AG04450 (cell line): Measurements from ENCODE around the gene ETV1. TPM values are rescaled to one million over a fixed set of nuclear protein-coding genes. Genes with fewer than 3 reads are reported as not detected.

Experiments used
- CTCF ChIA-PET: fragments of 300-600, 350-600 bp; formaldehyde crosslinking; extraction: SDS; loops from one replicate; lab custom pipeline; 2022; ENCODE audit warnings: antibody characterized with exemption, inconsistent platforms; lab: Charles Lee
- POLR2A ChIA-PET: fragments of 350-600 bp; formaldehyde crosslinking; extraction: SDS; loops from one replicate; lab custom pipeline; 2021; ENCODE audit warnings: antibody characterized with exemption, inconsistent platforms; lab: Yijun Ruan, JAX
- DNase-seq: peaks from one replicate; pipeline ENCODE4 v3.0.0-alpha.2; 2011; ENCODE audit warnings: low read depth, low spot score
- H3K27ac ChIP-seq: one replicate; pipeline ENCODE4 v1.5.1; 2012; ENCODE audit warnings: low read depth, low read length, control low read depth
- H3K27me3 ChIP-seq: one replicate; pipeline ENCODE4 v1.6.0; 2012; ENCODE audit warnings: low read length; ENCODE audit not compliant: control insufficient read depth, insufficient read depth
- H3K4me3 ChIP-seq: 2 replicates; pipeline ENCODE4 v1.5.1; 2011; ENCODE audit warnings: mild to moderate bottlenecking, low read depth, low read length, control low read depth
- H3K9me3 ChIP-seq: 2 replicates; pipeline ENCODE4 v1.5.1; 2012; ENCODE audit warnings: low read length; ENCODE audit not compliant: control insufficient read depth, insufficient read depth
- polyA plus RNA-seq: library from polyadenylated mRNA; depleted of rRNA; stranded (reverse); fragments of >200 nt; gene quantifications from 2 replicates; pipeline ENCODE4 v1.2.3, GENCODE V29; 2011
- TF ChIP-seq, protein P1 (sequence below): IDR thresholded peaks from 2 replicates; pipeline ENCODE4 v1.5.1; 2011; ENCODE audit warnings: low read depth, low read length, control low read depth, inconsistent platforms

The ETV1 gene
- polyA plus RNA-seq, 1 experiment = 14.9 TPM

DNA sequence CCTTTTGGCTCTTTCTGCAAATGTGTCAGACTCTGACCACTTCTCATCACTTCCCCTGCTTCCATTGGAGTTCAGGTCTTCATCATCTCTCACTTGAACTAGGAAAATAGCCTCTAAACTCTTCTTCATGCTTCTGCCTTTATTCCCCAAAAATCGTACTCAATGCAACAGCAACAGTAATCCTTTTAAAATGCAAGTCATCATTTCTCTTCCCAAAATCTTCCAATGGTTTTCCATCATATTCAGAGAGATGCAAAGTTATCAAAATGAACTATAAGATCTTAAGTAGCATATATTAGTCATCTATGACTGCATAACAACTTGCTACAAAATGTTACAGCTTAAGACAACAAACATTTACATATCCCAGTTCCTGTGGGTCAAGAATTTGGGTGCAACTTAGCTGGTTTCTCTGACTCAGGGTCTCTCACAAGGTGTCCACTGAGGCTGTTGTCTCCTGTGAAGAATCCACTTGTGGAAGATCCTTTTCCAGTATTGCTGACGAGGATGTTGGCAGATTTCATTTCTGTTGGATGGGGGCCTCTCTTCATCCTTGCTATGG lies 31.0 kb upstream of the ETV1 start:
- TF ChIP-seq, protein P1, sequence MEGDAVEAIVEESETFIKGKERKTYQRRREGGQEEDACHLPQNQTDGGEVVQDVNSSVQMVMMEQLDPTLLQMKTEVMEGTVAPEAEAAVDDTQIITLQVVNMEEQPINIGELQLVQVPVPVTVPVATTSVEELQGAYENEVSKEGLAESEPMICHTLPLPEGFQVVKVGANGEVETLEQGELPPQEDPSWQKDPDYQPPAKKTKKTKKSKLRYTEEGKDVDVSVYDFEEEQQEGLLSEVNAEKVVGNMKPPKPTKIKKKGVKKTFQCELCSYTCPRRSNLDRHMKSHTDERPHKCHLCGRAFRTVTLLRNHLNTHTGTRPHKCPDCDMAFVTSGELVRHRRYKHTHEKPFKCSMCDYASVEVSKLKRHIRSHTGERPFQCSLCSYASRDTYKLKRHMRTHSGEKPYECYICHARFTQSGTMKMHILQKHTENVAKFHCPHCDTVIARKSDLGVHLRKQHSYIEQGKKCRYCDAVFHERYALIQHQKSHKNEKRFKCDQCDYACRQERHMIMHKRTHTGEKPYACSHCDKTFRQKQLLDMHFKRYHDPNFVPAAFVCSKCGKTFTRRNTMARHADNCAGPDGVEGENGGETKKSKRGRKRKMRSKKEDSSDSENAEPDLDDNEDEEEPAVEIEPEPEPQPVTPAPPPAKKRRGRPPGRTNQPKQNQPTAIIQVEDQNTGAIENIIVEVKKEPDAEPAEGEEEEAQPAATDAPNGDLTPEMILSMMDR = no peak

DNA sequence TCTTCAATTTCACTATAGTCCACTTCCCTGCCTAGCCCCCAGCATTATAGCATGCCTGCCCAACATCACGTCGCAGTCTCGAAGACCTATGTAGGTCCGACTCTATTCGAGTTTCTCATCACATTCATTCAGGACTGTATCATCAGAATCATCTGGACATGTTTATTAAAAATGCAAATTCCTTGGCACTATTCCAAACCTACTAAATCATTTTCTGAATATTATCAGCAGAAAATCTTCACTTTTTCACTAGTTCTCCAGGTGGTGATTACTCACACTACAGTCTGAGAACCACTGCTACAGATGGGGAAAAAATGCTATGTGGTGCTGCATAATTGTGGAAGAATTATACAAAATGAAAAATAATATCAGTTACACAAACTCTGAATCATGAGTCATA lies 29.3 kb upstream of the ETV1 start:
- CTCF ChIA-PET = no interaction called here
- POLR2A ChIA-PET = no interaction called here
- Histone ChIP-seq H3K9me3 (no peaks in the 10 kb centered on the region), H3K4me3 (no peak overlapping the region), H3K27ac (no peak overlapping the region), H3K27me3 (no peaks in the 10 kb centered on the region)
- TF ChIP-seq, protein P1 = no peak
- DNase-seq = no peak

More for the DNA sequence above, 31.0 kb upstream of the ETV1 start:
- Histone ChIP-seq H3K27ac (peak overlapping the region; percentile 11), H3K4me3 (no peak overlapping the region), H3K9me3 (no peaks in the 10 kb centered on the region), H3K27me3 (no peaks in the 10 kb centered on the region)
- POLR2A ChIA-PET = no interaction called here
- CTCF ChIA-PET = interaction anchor here (1.2 kb wide), 1 partner anchor 495 kb away, joined by 3 read pairs; no protein-coding TSS in a partner anchor
- no peak for DNase-seq

DNA sequence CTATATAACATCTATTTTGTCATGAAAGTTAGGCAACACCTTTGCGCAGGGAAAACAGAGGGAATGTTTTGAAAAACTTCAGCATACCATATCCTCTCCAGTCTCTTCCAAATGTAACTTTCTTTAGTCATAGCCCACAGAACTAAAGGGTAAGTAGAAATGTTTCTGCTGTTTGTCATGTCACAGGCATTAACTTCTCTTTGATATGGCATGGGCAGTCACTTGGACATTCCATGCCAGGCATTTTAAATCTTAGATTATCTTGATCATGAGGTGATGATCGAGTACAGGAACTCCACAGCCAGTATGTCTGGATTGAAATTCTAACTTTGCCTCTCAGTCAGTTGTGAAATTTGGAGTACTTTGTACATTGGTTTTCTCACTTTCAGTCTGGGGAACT lies 27.5 kb upstream of the ETV1 start:
- ChIA-PET POLR2A (no interaction called here), CTCF (interaction anchor here (0.9 kb wide), 1 partner anchor 23 kb away, joined by 3 read pairs; no protein-coding TSS in a partner anchor)
- TF ChIP-seq, protein P1 = no peak
- no peak overlapping the region for H3K4me3 ChIP-seq
- H3K27me3 ChIP-seq = no peaks in the 10 kb centered on the region
- H3K9me3 ChIP-seq = no peaks in the 10 kb centered on the region
- H3K27ac ChIP-seq = no peak overlapping the region
- no peak for DNase-seq

DNA sequence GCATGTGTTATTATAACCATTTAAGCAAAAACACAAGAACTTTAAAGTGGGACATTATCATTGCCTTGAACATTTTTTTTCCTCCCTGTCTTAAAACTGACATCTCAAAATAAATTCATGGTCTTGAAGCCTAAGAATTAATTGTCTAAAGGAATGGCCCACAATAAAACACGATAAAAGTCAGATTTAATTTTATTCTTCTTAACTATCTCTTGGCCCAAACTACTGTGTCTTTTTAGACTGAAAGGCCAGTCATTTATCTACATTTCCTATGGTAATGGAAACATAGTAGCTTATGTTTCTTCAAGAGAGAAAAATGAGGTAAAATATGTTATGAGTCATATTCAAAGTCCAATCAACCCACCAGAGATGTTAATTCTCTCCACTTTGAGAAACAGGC lies 24.4 kb upstream of the ETV1 start:
- CTCF ChIA-PET = no interaction called here
- TF ChIP-seq, protein P1 = no peak
- Histone ChIP-seq H3K27ac (no peak overlapping the region), H3K27me3 (no peaks in the 10 kb centered on the region), H3K9me3 (no peaks in the 10 kb centered on the region), H3K4me3 (no peak overlapping the region)
- DNase-seq = no peak
- POLR2A ChIA-PET = no interaction called here

DNA sequence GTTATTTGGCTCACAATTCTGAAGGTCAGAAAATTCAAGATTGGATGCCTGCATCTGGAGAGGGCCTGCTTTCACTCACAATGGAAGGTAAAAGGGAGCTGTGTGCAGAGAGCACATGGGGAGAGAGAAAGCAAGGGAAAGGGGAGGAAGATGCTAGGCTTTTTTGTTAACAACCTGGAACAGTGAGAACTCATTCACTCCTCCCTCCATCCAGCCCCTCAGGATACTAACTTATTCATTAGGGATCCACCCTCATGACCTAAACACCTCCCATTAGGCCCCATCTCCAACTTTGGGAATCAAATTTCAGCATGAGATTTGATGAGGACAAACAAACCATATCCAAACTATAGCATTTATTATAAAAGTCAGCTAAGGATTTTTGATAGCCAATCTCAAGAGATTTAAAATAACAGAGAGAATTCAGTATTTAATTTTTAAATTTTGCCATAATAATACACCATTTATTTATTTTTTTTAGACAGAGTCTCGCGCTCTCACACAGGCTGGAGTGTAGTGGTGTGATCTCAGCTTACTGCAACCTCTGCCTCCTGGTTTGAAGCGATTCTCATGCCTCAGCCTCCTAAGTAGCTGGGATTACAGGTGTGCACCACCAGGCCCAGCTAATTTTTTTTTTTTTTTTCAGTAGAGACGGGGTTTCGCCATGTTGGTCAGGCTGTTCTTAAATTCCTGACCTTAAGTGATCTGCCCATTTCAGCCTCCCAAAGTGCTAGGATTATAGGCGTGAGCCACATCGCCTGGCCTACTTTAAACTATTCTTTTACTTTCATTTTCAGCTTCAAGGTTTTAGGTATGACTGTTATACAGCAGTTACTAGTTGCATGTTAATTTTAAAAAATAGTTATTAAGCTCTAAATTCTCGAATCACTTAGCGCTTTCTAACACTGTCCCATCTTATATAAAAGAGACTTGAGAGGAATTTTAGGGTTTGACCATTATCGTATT lies 20.3 kb upstream of the ETV1 start:
- no peak for DNase-seq
- TF ChIP-seq, protein P1 = no peak
- H3K27ac ChIP-seq = no peak overlapping the region
- H3K27me3 ChIP-seq = no peaks in the 10 kb centered on the region
- ChIA-PET CTCF (interaction anchor here (0.7 kb wide), 1 partner anchor 13 kb away, joined by 3 read pairs; no protein-coding TSS in a partner anchor), POLR2A (no interaction called here)
- H3K4me3 ChIP-seq = no peak overlapping the region
- H3K9me3 ChIP-seq = no peaks in the 10 kb centered on the region
